Embryonic facial prominence (tissue), 1 donor: ENCODE results near the gene SNCG.
"Not testable (repeated sequence)": the region's sequence is repeated elsewhere in the genome, so short reads cannot be mapped to it uniquely, and the experiment has no call there.

Source experiments
- DNase-seq: peaks from one replicate; pipeline ENCODE4 v3.0.0-alpha.2; 2016; ENCODE audit errors: extremely low spot score

The SNCG gene

DNA sequence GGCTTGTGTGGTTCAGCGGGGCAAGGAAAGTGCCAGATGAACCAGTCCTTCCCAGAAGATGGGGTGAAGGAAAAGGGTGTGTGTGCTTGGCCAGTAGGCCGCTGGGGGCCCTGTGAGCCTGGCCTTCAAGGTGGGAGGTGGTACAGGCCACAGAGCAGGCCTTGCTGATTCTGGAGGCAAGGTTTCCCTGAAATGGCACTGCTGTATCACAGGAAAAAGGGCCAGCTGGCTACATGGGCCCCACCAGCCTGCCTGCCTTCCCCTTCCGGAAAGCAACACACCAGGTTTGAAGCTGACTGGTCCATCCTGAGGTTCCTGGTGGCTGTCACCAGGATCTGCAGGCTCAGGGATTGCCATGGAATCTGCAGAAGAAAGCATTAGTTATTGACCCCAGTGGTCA, 13.5 kb upstream of the SNCG start:
- no peak for DNase-seq

- DNase-seq: no peak
These were observed 12.8 kb upstream of the SNCG start for GRCh38 chr10:86945361-86946212.

GRCh38 chr10:86946213-86947155, 11.9 kb upstream of the SNCG start:
- no peak for DNase-seq

DNA sequence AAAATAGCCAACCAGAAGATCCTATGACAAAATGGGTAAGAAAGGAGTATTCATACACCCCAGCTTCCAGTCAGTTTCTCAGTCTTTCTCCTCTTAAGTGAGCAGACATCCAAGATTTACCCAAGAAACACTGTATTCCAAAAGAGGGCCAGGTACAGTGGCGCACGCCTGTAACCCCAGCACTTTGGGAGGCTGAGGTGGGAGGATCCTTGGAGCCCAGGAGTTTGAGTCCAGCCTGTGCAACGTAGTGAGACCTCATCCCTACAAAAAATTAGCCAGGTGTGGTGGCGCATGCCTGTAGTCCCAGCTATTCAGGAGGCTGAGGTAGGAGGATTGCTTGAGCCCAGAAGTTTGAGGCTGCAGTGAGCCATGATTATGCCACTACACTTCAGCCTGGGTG, 10.6 kb upstream of the SNCG start:
- DNase-seq: not testable (repeated sequence)

GRCh38 chr10:86950349-86950748, 8.1 kb upstream of the SNCG start:
- no peak for DNase-seq

DNA sequence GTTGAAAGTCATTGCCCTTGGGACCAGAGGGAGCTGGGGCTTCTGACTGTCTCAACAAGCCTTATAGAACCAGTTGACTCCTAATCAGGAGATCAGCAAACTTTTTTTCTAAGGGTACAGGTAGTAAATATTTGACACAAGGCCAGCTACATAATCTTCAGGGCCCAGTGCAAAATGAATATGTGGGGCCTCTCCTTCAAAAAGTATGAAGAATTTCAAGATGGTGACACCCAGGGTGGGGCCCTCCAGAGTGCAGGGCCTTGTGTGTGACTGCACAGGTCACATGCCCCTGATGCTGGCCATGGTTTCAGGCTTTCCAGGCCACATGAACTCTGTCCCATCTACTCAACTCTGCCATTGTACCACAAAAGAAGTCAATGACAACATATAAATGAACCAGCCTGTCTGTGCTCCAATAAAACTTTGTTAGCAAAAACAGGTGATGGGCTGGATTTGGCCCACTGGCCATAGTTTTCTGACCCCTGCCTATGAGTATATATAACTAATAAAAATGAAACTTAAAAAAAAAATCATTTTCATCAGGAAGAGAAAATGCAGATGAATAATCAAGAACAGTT, 7.1 kb upstream of the SNCG start:
- no peak for DNase-seq

DNA sequence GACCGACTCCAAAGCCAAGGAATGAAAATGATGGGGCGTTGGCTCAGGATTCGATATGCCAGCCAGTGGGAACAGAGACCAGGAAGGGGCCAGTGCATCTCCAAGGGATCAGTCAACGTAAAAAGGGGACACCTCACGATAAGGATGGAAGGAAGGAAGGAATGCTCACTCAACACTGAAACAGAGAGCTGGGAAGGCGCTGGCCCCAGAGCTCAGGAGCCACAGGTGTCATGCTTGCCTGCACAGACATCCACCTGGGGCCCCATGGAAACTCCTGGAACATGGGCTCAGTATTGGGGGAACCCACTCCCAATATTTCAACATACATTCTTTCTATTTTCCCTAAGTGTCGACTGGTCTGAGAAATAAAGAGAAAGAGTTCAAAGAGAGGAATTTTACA, 6.3 kb upstream of the SNCG start:
- DNase-seq: no peak

DNA sequence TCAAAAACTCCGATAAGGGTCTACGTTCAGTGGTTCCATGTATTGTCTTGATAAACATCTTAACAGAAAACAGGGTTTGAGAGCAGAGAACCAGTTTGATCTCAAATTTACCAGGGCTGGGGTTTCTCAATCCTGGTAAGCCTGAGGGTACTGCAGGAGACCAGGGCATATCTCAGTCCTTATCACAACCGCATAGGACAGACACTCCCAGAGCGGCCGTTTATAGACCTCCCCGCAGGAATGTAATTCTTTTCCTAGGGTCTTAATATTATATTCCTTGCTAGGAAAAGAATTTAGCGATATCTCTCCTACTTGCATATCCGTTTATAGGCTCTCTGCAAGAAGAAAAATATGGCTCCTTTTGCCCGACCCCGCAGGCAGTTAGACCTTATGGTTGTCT, 5.7 kb upstream of the SNCG start:
- DNase-seq: not testable (repeated sequence)

DNA sequence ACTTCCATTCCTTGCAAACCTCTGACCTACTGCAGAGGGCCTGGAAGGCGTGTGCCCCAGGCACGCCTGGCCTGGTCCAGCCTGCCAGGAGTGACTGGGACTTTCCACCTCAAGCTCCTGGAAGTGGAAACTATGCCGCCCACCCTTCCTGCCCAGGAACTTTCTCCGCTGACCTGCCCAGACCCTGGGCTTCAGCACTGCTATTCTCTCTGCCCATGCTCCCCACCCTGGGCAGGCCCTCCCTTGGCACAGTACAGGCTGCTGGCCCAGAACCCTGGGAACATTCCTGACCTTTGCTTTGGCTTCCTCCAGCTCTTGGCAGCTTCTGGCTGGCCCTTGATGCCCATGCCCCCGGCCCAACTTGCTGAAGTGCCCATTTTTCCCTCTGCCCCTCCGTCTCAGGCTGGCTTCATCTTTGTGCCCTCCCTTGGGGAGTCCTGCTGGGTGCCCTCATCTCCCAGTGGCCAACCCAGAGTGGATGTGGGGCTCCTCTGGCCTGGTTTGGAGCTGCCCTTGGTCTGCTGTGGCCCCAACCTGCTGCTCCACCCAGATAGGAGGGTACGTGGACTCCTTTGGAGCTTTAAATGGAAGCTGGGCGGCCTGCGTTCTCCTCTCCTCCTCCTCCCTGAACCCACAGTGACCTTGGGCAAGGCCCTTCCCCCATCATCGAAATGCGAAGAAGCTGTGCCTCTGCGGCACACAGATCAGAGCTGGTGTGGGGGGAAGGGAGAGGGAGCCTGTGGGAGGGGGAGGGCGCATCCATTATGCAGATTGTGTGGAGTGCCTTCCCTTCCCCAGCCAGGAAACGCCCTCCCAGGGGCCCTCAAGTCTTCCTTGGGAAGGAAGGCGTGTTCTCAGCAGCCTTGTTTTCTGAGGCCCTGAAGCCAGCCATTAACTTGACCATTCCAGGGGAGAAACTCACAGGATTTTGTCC, 4.4 kb upstream of the SNCG start:
- DNase-seq: peak; percentile 45

DNA sequence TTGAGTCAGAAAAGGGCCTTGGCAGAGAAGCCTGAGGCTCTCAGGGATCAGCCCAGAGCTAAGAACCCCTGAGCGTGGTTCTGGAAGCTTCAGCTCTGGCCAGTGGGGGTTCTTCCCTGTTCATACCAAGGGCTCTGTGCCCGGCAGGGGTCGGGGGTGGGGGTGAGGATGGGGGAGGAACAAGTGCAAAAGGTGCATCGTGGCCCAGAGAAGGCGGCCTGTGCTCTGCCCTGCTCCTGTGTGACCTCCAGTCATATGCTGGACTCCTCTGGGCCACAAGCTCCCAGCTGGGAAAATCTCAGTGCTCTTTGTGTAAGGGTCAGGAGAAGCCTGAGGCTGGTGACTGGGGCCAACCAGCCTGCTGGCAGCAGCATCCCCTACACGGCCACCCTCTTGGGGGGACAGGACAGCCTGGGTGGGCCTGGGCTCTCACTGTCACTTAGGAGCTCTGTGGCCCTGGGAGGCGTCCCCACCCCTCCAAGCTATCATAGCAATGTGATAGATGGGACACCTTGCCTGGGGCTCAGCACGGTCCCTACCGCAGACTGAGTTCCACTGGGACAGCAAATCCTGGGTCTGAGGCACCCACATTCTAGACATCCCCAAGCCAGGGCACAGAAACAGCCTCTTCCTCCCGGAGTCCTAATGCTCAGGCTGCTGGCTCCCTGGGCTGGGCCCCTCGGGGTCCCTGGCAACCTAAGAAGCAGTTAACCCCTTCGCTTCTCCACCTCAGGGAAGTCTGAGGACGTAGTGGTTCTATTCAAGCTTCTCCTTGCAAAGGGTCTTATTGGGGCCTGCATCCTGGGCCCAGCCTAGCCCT, 3.5 kb upstream of the SNCG start:
- DNase-seq: no peak

DNA sequence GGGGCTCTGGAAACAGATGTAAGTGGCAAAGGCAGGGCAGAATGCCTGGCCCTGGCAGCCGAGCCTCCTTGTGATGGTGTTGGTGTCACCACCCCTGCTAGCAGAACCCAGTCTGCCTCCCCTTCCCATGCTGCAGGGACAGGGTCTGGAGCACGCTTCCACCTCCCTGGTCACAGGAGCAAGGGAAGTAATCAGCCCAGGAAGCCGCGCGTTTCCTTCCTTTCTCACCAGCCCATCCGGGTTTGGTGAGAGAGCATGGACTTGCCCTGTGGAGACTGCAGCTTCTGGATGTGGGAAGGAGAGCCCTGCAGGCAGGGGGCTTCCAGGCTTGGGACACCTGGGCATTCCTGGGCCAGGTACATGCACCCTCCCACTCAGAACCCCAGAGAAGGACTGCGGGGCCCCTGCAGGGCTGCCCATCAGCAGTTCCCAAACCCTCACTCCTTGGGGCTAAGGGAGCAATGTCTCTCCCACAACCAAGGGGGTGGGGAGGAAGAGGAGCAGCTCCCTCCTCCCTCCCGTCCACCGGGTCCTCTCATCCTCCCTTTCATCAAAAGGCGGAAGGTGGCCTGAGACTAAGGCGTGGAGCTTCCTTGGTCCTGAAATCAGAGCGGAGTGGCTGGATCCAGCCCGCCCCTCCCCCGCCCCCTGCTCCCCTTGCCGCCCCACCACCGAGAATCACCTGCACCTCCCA, 2.8 kb upstream of the SNCG start:
- no peak for DNase-seq

DNA sequence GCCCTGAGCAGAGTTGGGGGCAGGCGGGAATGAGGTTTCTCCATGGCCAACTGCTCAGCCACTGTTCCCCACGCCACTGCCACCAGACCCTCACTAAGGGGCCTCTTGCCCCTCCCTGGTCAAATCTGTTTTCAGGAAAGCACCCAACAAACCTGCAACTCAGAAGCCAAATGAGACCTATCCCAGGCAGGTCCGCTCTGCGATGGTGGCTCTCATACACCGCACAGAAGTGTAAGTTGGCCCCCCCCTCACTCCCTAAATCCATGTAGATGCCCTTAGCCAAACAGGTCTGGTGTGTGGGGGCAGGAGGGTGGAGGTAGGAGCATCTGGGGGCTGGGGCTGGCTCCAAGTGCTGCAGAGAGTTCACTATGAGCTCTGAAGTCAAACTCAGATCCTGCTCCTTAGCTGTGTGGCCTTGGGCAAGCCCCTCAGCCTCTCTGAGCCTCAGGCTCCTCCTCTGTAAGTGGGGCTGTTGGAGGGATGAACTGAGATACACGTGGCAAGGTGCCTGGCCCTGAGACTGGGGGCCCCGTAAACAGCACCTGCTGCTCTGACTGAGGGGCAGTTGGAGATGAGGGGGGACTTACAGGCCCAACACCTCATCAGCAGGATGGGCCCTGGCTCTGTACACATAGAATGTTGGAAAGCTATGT, 2.1 kb upstream of the SNCG start:
- no peak for DNase-seq

DNA sequence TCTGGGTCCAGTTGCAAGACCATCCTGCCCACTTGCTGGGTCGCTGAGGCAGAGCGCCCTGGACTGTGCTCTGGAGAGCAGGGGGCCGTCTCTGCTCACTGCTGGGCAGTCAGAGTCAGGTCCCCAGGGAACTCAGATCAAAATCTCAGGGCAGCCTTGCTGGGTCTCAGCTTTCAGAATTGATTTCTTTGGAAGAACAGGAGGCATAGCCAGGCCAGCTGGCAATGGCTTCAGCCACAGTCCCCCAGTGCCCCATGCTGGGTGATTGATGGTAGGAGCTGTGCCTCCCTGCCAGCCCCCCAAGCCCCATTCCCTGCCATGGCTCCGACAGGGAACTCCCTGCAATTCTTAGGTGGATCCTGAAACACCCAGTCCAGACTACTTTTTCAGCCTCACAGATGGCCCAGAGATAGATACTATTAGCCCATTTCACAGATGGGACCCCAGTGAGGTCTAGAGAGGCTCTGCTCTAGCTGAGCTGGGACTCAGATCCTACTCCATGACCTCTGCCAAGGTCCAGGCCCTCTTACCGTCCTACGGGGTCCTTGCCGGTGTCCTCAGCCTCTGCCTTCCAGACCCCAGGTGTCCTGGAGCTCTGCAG, 1.5 kb upstream of the SNCG start:
- DNase-seq: no peak

DNA sequence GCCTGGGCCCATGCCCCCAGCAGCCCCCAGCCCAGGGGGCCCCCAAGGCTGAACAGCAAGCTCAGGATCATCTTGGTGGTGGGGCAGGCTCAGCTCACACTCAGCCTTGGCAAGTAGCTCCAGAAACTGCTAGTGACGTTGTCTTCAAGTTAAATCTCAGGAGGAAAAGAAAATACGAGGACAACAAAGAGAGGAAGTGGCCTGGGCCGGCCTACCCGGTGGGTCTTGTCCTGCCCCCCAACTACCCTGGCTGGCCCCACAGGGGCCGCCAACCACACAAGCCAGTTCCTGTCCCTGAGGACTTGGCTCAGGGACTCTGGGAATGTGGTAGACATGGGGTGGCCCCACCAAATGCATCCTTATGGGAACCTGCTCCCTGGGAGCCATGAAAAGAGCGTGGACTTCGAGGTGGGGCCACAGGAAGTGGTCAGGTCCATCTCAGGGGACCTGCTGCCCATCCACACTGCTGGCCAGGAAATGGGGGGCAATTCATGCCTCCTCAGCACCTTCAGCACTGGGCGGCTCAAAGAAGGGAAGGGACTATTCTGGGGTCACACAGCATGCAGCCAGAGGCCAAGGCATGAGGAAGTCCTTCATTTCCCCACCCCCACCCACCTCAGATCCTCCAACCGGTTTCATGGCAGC, 806 bp upstream of the SNCG start, which contains the start of gene MMRN2:
MMRN2 (minus strand) TSS at position 145 of the 645 bp plus-strand sequence; CDS start at position 71, 74 bp downstream.
- no peak for DNase-seq

DNA sequence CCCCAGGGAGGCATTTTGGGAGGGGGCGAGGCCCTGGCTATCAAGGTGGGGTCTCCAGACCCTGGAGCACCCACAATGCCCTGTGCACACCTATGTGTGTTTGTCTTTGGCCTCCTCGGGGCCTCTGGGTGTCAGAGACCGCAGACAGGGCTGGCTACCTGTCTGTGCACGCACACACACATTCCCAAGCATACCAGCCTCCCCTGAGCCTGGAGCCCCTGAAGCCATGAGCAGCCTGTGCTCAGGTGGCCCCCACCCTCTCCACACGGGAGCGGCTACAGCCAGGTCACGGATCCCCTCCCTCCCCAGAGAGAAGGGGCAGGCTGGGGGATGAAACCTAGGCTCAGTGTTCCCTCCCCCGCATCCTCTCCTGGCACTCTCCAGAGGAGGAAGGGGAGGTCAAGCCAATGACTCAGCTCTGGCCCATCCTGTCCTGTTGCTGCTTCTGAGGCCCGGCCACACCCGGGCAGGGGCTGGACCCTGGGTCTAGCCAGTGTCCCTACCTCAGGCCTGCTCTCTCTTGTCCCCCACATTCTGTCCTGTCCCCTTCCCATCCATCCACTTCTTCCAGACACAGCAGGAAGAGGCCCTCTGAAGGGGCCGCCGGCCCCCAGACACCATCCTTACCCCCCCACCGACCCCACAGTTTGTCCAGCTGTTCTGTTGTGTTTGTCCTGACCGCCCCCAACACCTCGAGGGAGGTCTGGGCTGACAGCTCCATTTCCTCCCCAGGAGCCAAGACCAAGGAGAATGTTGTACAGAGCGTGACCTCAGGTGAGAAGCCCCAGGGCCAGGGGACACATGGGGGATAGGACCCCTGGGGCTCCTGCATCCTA, 720 bp downstream of the SNCG start:
- no peak for DNase-seq

DNA sequence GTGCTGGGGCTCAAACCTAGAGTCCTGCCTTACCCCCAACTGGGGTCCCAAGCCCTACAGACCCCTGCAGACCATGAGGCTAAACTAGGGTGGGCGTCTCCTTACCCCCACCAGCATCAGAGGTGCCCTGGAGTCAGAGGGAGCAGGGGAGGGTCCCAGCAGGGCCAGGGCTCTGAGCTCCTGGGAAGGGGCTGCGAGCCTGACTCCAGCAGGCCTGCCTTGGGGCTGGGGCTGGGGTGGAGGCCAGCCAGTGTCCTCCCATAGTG, 1.3 kb downstream of the SNCG start:
- DNase-seq: no peak

GRCh38 chr10:86960003-86960862, 1.8 kb downstream of the SNCG start:
- DNase-seq: no peak
